Right lobe of liver (tissue), 6 donors: ENCODE data around the gene COL6A1. TPM values are rescaled to one million over a fixed set of nuclear protein-coding genes. Genes with fewer than 3 reads are reported as not detected.

Source experiments
- ATAC-seq, 4 donors: fragments of 200-7000 bp; cut with Tn5 transposase; one replicate each; pipeline ENCODE4 v1.9.1; 2020; ENCODE audit warnings: mild to moderate bottlenecking in 4 of 4, moderate library complexity in 4 of 4
- DNase-seq, 3 donors: peaks; one replicate each; pipeline ENCODE4 v3.0.0-alpha.2; 2020
- H3K27ac ChIP-seq, 3 donors: fragments of 200-600 bp; one replicate each; pipeline ENCODE4 v1.8.0; 2022
- H3K27me3 ChIP-seq, 2 donors: fragments of 200-600 bp; one replicate each; pipeline ENCODE4 v1.8.0; 2022
- H3K36me3 ChIP-seq, 4 donors: fragments of 200-600 bp; sonication (generic) in 1 of 4; one replicate each; pipeline versions ENCODE4 v1.5.1 to v1.8.0; 2017 to 2022; ENCODE audit warnings: control low read depth in 1 of 4
- H3K4me1 ChIP-seq, 4 donors: fragments of 200-600 bp; sonication (generic) in 1 of 4; one replicate each; pipeline versions ENCODE4 v1.5.1 to v1.8.0; 2017 to 2022; ENCODE audit warnings: control low read depth in 1 of 4
- H3K4me3 ChIP-seq, 3 donors: fragments of 200-600 bp; one replicate each; pipeline ENCODE4 v1.8.0; 2022
- H3K9me3 ChIP-seq, 4 donors: fragments of 200-600 bp; sonication (generic) in 1 of 4; one replicate each; pipeline versions ENCODE4 v1.5.1 to v1.8.0; 2017 to 2022; ENCODE audit warnings: control low read depth in 1 of 4
- POLR2A ChIP-seq: fragments of 450-650 bp; IDR thresholded peaks from one replicate; pipeline ENCODE4 v1.6.1; 2017; ENCODE audit warnings: antibody characterized with exemption, mild to moderate bottlenecking
- WGBS: methylation state at CpG from one replicate; pipeline ENCODE4 v1.1.6; 2018; ENCODE audit warnings: low coverage, low lambda C conversion rate; ENCODE audit not compliant: insufficient coverage; ENCODE audit errors: missing lambda C conversion rate; 5-methylcytosine and 5-hydroxymethylcytosine counted together
- intact Hi-C, 2 donors: fragments of 100-400 bp; cut with DNase I; formaldehyde crosslinking; loops; one replicate each; pipeline versions ENCODE4 v1.11.2 to v1.14.1; 2022
- total RNA-seq, 6 experiments: library from RNA; depleted of rRNA in 2 of 6; stranded (reverse); fragments of >200 nt in 2 of 6; fragmentation: NEBNext Ultra II Directional in 3 of 6; extraction: Animal tissue kit (Norgen Biotek cat#: 25700) in 3 of 6; gene quantifications; one replicate each; pipeline versions ENCODE4 v1.1.0 to v1.2.4, GENCODE V29; 2016 to 2023
- TF ChIP-seq, protein P1 (sequence below), 4 donors: fragments of 200-600 bp in 3 of 4; fragments of 450-650 bp in 1 of 4; IDR thresholded peaks; one replicate each; pipeline versions ENCODE4 v1.5.1 to v1.8.0; 2016 to 2022; ENCODE audit warnings: antibody characterized with exemption in 4 of 4, mild to moderate bottlenecking in 2 of 4
- donor health status: DM: no; HTN: yes; CAD: no.
- donor health status: DM: no; HTN: no; CAD: no.
- donor health status: DM: no; HTN: no; CAD: no.
- donor health status: DM: no; HTN: yes; CAD: no.
- donor health status: DM: no; HTN: yes; CAD: no.

COL6A1 gene
- total RNA-seq, 6 experiments from 2014 or later = 28.2 to 79.9 (median 51.1) TPM

DNA sequence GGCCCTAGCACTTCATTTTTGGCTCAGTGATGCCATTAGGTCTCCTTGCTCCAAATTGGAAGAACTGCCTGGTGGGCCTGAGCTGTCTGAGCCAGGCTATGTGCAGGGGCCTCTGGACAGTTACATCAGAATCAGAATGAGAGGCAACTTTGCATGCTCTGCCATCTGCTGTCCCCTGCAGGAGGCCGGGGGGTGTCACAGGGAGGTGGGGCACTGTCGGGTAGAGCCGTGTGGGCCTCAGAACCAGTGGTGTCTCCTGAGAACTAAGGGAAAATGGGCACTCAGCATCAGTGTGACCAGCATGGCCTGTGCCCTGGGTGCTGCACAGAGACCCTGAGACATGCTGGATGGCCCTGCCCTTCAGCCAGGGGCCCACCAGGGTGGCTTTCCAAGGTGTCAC lies 47.0 kb upstream of the COL6A1 start:
- no peaks in the 10 kb centered on the region for H3K4me1 ChIP-seq
- no peaks in the 10 kb centered on the region for H3K36me3 ChIP-seq
- TF ChIP-seq, protein P1, sequence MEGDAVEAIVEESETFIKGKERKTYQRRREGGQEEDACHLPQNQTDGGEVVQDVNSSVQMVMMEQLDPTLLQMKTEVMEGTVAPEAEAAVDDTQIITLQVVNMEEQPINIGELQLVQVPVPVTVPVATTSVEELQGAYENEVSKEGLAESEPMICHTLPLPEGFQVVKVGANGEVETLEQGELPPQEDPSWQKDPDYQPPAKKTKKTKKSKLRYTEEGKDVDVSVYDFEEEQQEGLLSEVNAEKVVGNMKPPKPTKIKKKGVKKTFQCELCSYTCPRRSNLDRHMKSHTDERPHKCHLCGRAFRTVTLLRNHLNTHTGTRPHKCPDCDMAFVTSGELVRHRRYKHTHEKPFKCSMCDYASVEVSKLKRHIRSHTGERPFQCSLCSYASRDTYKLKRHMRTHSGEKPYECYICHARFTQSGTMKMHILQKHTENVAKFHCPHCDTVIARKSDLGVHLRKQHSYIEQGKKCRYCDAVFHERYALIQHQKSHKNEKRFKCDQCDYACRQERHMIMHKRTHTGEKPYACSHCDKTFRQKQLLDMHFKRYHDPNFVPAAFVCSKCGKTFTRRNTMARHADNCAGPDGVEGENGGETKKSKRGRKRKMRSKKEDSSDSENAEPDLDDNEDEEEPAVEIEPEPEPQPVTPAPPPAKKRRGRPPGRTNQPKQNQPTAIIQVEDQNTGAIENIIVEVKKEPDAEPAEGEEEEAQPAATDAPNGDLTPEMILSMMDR (IDR thresholded peaks at IDR 0.05) = no peak
- no peak for TF ChIP-seq POLR2A
- no peak overlapping the region for H3K27ac ChIP-seq
- ATAC-seq (no peak), DNase-seq (no peak)
- intact Hi-C loops = no loop called here
- no peak overlapping the region for H3K4me3 ChIP-seq
- H3K27me3 ChIP-seq = no peaks in the 10 kb centered on the region
- no peaks in the 10 kb centered on the region for H3K9me3 ChIP-seq
- WGBS = no CpG with 5 or more reads among the region's 3 CpGs

DNA sequence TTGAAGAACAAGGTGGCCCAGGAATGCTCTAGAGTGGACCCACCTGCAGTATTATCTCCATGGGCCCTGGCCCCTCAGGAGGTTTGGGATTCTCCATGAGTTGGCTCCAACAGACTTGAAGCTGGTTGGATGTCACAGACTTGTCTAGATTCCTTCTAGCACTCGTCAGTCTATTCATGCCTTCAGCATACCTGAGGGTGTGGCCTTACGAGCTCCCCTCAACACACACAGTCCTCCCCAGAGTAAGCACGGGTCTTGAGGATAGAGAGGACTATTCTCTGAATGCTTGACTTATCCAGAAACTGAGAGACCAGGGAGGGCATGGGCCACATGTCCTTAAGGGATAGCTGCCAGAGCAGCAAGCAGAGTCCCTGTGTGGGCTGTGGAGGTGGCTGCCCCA lies 45.9 kb upstream of the COL6A1 start:
- Histone ChIP-seq H3K27ac (no peak overlapping the region), H3K27me3 (no peaks in the 10 kb centered on the region), H3K4me1 (no peaks in the 10 kb centered on the region), H3K4me3 (no peak overlapping the region), H3K36me3 (no peaks in the 10 kb centered on the region), H3K9me3 (no peaks in the 10 kb centered on the region)
- no peak for DNase-seq
- WGBS = 65% methylated on average over 3 of the region's 3 CpGs
- TF ChIP-seq, protein P1 (IDR thresholded peaks at IDR 0.05) = no peak
- intact Hi-C loops = no loop called here
- ATAC-seq = no peak

DNA sequence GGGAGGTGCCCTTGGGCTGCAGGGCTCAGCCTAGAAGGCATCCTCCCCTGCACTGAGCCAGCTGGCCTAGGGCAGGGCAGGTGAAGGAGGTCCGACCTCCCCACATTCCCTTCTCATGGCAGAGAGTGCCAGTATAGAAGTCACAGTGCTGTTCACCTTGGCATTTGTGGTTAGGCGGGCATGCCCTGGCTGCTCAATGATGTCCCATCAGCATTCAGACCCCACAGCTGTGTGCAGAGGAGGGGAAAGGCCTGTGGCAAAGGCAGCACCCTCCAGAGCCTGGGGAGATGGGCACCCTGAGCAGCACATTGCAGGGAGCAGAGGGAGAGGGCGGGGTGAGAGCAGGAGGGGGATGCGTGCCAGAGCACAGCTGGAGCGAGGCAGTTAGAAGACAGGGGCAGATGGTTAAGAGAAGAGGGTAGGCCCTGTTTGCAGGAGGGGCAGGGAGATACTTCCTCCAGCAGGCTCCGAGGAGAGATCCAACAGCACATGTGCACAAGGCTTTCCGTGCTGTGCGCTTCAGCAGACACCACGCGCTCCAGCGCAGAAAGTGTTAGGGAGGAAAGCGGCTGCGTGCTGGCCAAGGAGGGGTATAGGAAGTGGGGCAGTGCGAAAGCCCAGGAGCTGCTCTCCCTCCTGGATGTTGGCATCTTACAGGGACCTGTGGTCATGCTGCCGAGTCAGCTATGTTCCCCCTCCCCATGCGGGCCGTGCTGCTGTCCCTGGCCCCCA lies 43.7 kb upstream of the COL6A1 start:
- TF ChIP-seq, protein P1 (IDR thresholded peaks at IDR 0.05) = no peak
- no peak overlapping the region for H3K27ac ChIP-seq
- DNase-seq (no peak), ATAC-seq (no peak)
- H3K4me1 ChIP-seq = no peaks in the 10 kb centered on the region
- H3K27me3 ChIP-seq = no peaks in the 10 kb centered on the region
- intact Hi-C loops = no loop called here
- H3K36me3 ChIP-seq = no peaks in the 10 kb centered on the region
- H3K4me3 ChIP-seq = no peak overlapping the region
- 70% methylated on average over 8 of the region's 17 CpGs for WGBS
- H3K9me3 ChIP-seq = no peaks in the 10 kb centered on the region

DNA sequence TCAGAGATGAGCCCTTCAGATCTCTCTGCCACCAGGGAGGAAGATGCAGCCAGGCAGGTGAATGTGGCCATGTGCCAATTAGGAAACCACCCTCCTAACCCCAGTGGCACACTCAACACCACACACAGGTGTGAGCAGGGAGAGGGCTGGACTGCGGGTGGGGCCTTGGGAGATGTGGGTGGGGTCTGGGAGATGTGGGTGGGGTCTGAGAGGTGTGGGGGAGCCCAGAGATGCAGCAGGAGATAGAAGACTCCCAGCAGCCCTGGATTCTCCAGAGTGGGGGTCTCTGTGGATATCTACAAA lies 43.2 kb upstream of the COL6A1 start:
- 100% methylated on average over 1 of the region's 1 CpG for WGBS
- Histone ChIP-seq H3K4me1 (no peaks in the 10 kb centered on the region), H3K4me3 (no peak overlapping the region), H3K36me3 (no peaks in the 10 kb centered on the region), H3K27me3 (no peaks in the 10 kb centered on the region), H3K9me3 (no peaks in the 10 kb centered on the region), H3K27ac (no peak overlapping the region)
- ATAC-seq = no peak
- DNase-seq = no peak
- TF ChIP-seq, protein P1 (IDR thresholded peaks at IDR 0.05) = no peak
- no peak for TF ChIP-seq POLR2A
- intact Hi-C loops = no loop called here
